ENCODE results near the gene AFF2. TPM values are rescaled to one million over a fixed set of nuclear protein-coding genes. Genes with fewer than 3 reads are reported as not detected.

Gene AFF2
- total and polyA plus RNA-seq, 8 donors, result 0.10 to 84.0 (median 0.72) TPM; not detected in 3

DNA sequence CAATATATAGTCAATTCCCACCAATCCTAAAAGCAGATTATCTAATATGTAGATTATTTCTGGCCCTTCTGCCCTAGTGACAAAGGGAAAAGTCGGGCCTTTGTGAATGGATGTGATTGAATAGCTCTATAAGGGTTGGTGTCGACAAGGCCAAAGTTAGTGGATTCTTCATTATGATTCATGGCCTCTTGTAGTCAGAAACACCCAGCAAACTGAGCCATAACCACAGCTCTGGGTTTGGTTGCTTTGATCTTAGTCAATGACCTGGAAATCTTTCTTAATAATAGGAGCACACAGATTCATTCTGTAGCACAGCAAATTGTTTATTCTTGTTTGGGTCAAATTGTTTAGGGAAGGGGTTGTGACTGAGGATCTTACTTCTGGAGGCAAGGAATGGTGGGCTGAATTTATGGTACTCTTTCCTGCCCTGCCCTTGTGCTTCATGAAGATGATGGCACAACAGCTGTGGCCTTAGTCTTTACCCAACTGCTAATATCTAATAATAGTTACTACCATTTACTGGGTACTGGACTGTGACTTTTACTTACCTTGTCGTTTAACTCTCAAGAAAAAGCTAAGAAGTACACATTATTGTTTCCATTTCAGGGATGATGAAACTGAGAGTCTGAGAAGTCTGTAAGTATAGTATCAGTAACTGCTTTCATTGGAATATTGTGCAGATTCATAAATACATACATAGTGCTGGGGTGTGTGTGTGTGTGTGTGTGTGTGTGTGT lies 74.0 kb downstream of the AFF2 start:
- Histone ChIP-seq H3K27ac (no peak overlapping the region), H3K4me3 (no peak overlapping the region), H3K27me3 (no peaks in the 10 kb centered on the region), H3K9me3 (no peaks in the 10 kb centered on the region), H3K36me3 (no peaks in the 10 kb centered on the region), H3K4me1 (no peaks in the 10 kb centered on the region)
- no peak for DNase-seq
- WGBS, 5 donors, result 53 to 82% (median 66%) methylated on average over 3 of the region's 3 CpGs
- intact Hi-C loops (cut with DNase I; ENCODE audit: low total_unique reads), result no loop called here
- TF ChIP-seq POLR2A (IDR thresholded peaks at IDR 0.05) (no peak), POLR2AphosphoS5 (IDR thresholded peaks at IDR 0.05) (no peak), EP300 (IDR thresholded peaks at IDR 0.05) (no peak)
- TF ChIP-seq, protein P1, sequence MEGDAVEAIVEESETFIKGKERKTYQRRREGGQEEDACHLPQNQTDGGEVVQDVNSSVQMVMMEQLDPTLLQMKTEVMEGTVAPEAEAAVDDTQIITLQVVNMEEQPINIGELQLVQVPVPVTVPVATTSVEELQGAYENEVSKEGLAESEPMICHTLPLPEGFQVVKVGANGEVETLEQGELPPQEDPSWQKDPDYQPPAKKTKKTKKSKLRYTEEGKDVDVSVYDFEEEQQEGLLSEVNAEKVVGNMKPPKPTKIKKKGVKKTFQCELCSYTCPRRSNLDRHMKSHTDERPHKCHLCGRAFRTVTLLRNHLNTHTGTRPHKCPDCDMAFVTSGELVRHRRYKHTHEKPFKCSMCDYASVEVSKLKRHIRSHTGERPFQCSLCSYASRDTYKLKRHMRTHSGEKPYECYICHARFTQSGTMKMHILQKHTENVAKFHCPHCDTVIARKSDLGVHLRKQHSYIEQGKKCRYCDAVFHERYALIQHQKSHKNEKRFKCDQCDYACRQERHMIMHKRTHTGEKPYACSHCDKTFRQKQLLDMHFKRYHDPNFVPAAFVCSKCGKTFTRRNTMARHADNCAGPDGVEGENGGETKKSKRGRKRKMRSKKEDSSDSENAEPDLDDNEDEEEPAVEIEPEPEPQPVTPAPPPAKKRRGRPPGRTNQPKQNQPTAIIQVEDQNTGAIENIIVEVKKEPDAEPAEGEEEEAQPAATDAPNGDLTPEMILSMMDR (IDR thresholded peaks at IDR 0.05), result no peak

GRCh38 chrX:148576396-148576795 lies 76.0 kb downstream of the AFF2 start:
- no peak for TF ChIP-seq POLR2AphosphoS5 (IDR thresholded peaks at IDR 0.05)
- TF ChIP-seq EP300 (IDR thresholded peaks at IDR 0.05), result no peak
- no peak for TF ChIP-seq POLR2A (IDR thresholded peaks at IDR 0.05)
- TF ChIP-seq, protein P1 (IDR thresholded peaks at IDR 0.05), result no peak
- WGBS, 5 donors, result 58 to 79% (median 76%) methylated on average over 6 of the region's 6 CpGs
- Histone ChIP-seq H3K4me1 (no peaks in the 10 kb centered on the region), H3K27me3 (no peaks in the 10 kb centered on the region), H3K27ac (no peak overlapping the region), H3K9me3 (no peaks in the 10 kb centered on the region), H3K36me3 (no peaks in the 10 kb centered on the region), H3K4me3 (no peak overlapping the region)
- intact Hi-C loops (cut with DNase I; ENCODE audit: low total_unique reads), result no loop called here
- no peak for DNase-seq

DNA sequence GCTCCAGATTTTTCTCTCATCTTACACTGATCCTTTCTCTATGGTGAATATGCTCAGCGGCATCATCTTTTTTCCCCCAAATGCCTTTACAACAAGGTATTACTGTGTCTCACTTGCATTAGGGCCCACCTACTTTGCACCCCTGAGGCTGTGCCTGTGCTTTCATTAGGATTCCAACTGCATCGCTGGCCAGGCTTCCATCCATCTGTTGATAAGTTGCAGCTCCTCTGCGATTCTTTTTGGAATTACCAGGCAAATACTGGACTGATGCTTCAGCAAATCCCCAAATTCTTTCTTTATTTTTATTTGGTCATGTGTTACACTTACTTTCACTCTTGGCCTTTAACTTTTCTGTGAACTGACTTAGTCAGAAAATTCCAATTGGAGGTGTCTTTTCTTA lies 77.3 kb downstream of the AFF2 start:
- Histone ChIP-seq H3K27ac (no peak overlapping the region), H3K4me1 (no peaks in the 10 kb centered on the region), H3K4me3 (no peak overlapping the region), H3K27me3 (no peaks in the 10 kb centered on the region), H3K36me3 (no peaks in the 10 kb centered on the region), H3K9me3 (no peaks in the 10 kb centered on the region)
- 64 to 86% (median 74%) methylated on average over 3 of the region's 3 CpGs for WGBS, 5 donors
- intact Hi-C loops (cut with DNase I; ENCODE audit: low total_unique reads), result no loop called here
- no peak for DNase-seq
- TF ChIP-seq, protein P1 (IDR thresholded peaks at IDR 0.05), result no peak
- no peak for TF ChIP-seq POLR2AphosphoS5 (IDR thresholded peaks at IDR 0.05)

- Histone ChIP-seq H3K27me3 (no peaks in the 10 kb centered on the region), H3K4me1 (no peaks in the 10 kb centered on the region), H3K36me3 (no peaks in the 10 kb centered on the region), H3K9me3 (no peaks in the 10 kb centered on the region), H3K27ac (no peak overlapping the region), H3K4me3 (no peak overlapping the region)
- WGBS, 5 donors, result 0 to 77% (median 29%) methylated on average over 1 of the region's 1 CpG
- no peak for DNase-seq
- intact Hi-C loops (cut with DNase I; ENCODE audit: low total_unique reads), result no loop called here
- TF ChIP-seq POLR2A (IDR thresholded peaks at IDR 0.05) (no peak), POLR2AphosphoS5 (IDR thresholded peaks at IDR 0.05) (no peak), EP300 (IDR thresholded peaks at IDR 0.05) (no peak)
- TF ChIP-seq, protein P1 (IDR thresholded peaks at IDR 0.05), result no peak
Measured at GRCh38 chrX:148580016-148580415, 79.6 kb downstream of the AFF2 start.
